ENCODE measurements around the gene TGIF1. TPM values are rescaled to one million over a fixed set of nuclear protein-coding genes. Genes with fewer than 3 reads are reported as not detected.

Gene TGIF1
- total and polyA plus RNA-seq, 2 donors (not counting 1 experiment from before 2014, with no cell fraction given) = 30.4 to 140 TPM

GRCh38 chr18:3415110-3415509 lies 34.9 kb upstream of the TGIF1 start:
- Histone ChIP-seq H3K9me3 (ENCODE audit: control extremely low read depth in 1 of 3, control insufficient read depth in 2 of 3, insufficient read depth in 1 of 3, low read length in 2 of 3) (peaks cover 0 to 4% (median 0%) of the 10 kb centered on the region in 3 donors), H3K79me2 (ENCODE audit: control insufficient read depth, insufficient read depth, low read length) (no peaks in the 10 kb centered on the region), H3K9ac (ENCODE audit: low read length) (no peak overlapping the region), H3K27ac (ENCODE audit: low read length in 2 of 2) (no peak overlapping the region), H4K20me1 (ENCODE audit: control insufficient read depth, insufficient read depth, low read length, poor library complexity, severe bottlenecking) (no peaks in the 10 kb centered on the region), H3K4me3 (ENCODE audit: control extremely low read depth in 1 of 5, extremely low read depth in 1 of 5, insufficient read depth in 1 of 5, low read depth in 2 of 5, low read length in 4 of 5) (no peak overlapping the region), H3K27me3 (replicated peaks in 1 of 4; ENCODE audit: control extremely low read depth in 1 of 4, control insufficient read depth in 3 of 4, insufficient read depth in 4 of 4, low read length in 3 of 4) (no peaks in the 10 kb centered on the region), H3K4me1 (ENCODE audit: control insufficient read depth in 2 of 2, insufficient read depth in 2 of 2, low read length in 2 of 2) (peaks cover 5 to 10% of the 10 kb centered on the region in 2 donors), H2AFZ (ENCODE audit: insufficient read depth, low read depth, low read length, poor library complexity, severe bottlenecking) (no peak overlapping the region), H3K36me3 (replicated peaks in 1 of 2; ENCODE audit: control extremely low read depth in 1 of 2, control insufficient read depth in 1 of 2, extremely low read depth in 1 of 2, insufficient read depth in 2 of 2, low read length in 1 of 2) (no peaks in the 10 kb centered on the region), H3K4me2 (replicated peaks; ENCODE audit: low read depth, low read length, poor library complexity, severe bottlenecking) (no peak overlapping the region)
- TF ChIP-seq EZH2 (IDR thresholded peaks at IDR 0.05; ENCODE audit: borderline replicate concordance, insufficient read depth, low read depth, low read length, poor library complexity, severe bottlenecking) (no peak), CTCF (IDR thresholded peaks at IDR 0.05) (no peak)
- ATAC-seq (ENCODE audit: low read depth) = no peak
- Mint-ChIP-seq H3K4me1 (peaks cover 12% of the 10 kb centered on the region), H3K4me3 (no peak overlapping the region), H3K9me3 (ENCODE audit: insufficient read depth) (no peaks in the 10 kb centered on the region), H3K27ac (no peak overlapping the region), H3K27me3 (no peaks in the 10 kb centered on the region)
- CTCF ChIA-PET = no interaction called here
- 97% methylated on average over 9 of the region's 11 CpGs for WGBS (ENCODE audit: insufficient coverage)
- intact Hi-C loops (cut with micrococcal nuclease) = no loop called here
- DNase-seq = no peak
- POLR2A ChIA-PET = no interaction called here

GRCh38 chr18:3418083-3418482 lies 31.9 kb upstream of the TGIF1 start:
- TF ChIP-seq CTCF (IDR thresholded peaks at IDR 0.05) (no peak), EZH2 (IDR thresholded peaks at IDR 0.05; ENCODE audit: borderline replicate concordance, insufficient read depth, low read depth, low read length, poor library complexity, severe bottlenecking) (no peak)
- H3K4me3 Mint-ChIP-seq = no peak overlapping the region
- ChIA-PET POLR2A (no interaction called here), CTCF (no interaction called here)
- H3K9ac ChIP-seq (ENCODE audit: low read length) = no peak overlapping the region
- H3K4me3 ChIP-seq (ENCODE audit: control extremely low read depth in 1 of 5, extremely low read depth in 1 of 5, insufficient read depth in 1 of 5, low read depth in 2 of 5, low read length in 4 of 5) = no peak overlapping the region
- no peaks in the 10 kb centered on the region for H3K27me3 Mint-ChIP-seq
- no peaks in the 10 kb centered on the region for H3K79me2 ChIP-seq (ENCODE audit: control insufficient read depth, insufficient read depth, low read length)
- no peaks in the 10 kb centered on the region for H4K20me1 ChIP-seq (ENCODE audit: control insufficient read depth, insufficient read depth, low read length, poor library complexity, severe bottlenecking)
- peaks cover 4% of the 10 kb centered on the region for H3K9me3 Mint-ChIP-seq (ENCODE audit: insufficient read depth)
- H3K27ac Mint-ChIP-seq = no peak overlapping the region
- H3K27me3 ChIP-seq (replicated peaks in 1 of 4; ENCODE audit: control extremely low read depth in 1 of 4, control insufficient read depth in 3 of 4, insufficient read depth in 4 of 4, low read length in 3 of 4) = no peaks in the 10 kb centered on the region
- H2AFZ ChIP-seq (ENCODE audit: insufficient read depth, low read depth, low read length, poor library complexity, severe bottlenecking) = no peak overlapping the region
- no peaks in the 10 kb centered on the region for H3K4me1 ChIP-seq (ENCODE audit: control insufficient read depth in 2 of 2, insufficient read depth in 2 of 2, low read length in 2 of 2)
- H3K4me1 Mint-ChIP-seq = no peaks in the 10 kb centered on the region
- DNase-seq (no peak), ATAC-seq (ENCODE audit: low read depth) (no peak)
- H3K4me2 ChIP-seq (replicated peaks; ENCODE audit: low read depth, low read length, poor library complexity, severe bottlenecking) = no peak overlapping the region
- H3K9me3 ChIP-seq (ENCODE audit: control extremely low read depth in 1 of 3, control insufficient read depth in 2 of 3, insufficient read depth in 1 of 3, low read length in 2 of 3) = peaks cover 0 to 3% (median 0%) of the 10 kb centered on the region in 3 donors
- intact Hi-C loops (cut with micrococcal nuclease) = no loop called here
- no CpG with 5 or more reads among the region's 2 CpGs for whole genome bisulfite sequencing (ENCODE audit: insufficient coverage)
- H3K27ac ChIP-seq (ENCODE audit: low read length in 2 of 2) = no peak overlapping the region
- no peaks in the 10 kb centered on the region for H3K36me3 ChIP-seq (replicated peaks in 1 of 2; ENCODE audit: control extremely low read depth in 1 of 2, control insufficient read depth in 1 of 2, extremely low read depth in 1 of 2, insufficient read depth in 2 of 2, low read length in 1 of 2)
